ENCODE results near the gene IFNAR1.

Gene IFNAR1

GRCh38 chr21:33396436-33396835, 71.7 kb downstream of the IFNAR1 start:
- Mint-ChIP-seq H3K9me3 (no peaks in the 10 kb centered on the region), H3K4me1 (peaks cover 20% of the 10 kb centered on the region), H3K36me3 (no peaks in the 10 kb centered on the region), H3K27ac (no peak overlapping the region), H3K27me3 (peaks cover 93% of the 10 kb centered on the region), H3K4me3 (no peak overlapping the region)
- CTCF ChIA-PET = interaction anchor here (1.1 to 1.8 kb wide), 2 partner anchors 9 to 12 kb away, joined by 3 to 4 read pairs; no protein-coding TSS in a partner anchor
- no peak for DNase-seq

GRCh38 chr21:33396951-33397350, 72.2 kb downstream of the IFNAR1 start:
- peaks cover 23% of the 10 kb centered on the region for H3K4me1 Mint-ChIP-seq
- DNase-seq = no peak
- H3K27ac Mint-ChIP-seq = no peak overlapping the region

GRCh38 chr21:33397717-33398116, 72.9 kb downstream of the IFNAR1 start:
- H3K4me3 Mint-ChIP-seq = no peak overlapping the region
- CTCF ChIA-PET = no interaction called here
- peaks cover 93% of the 10 kb centered on the region for H3K27me3 Mint-ChIP-seq
- H3K9me3 Mint-ChIP-seq = no peaks in the 10 kb centered on the region
- no peak for DNase-seq
- H3K36me3 Mint-ChIP-seq = no peaks in the 10 kb centered on the region
- peaks cover 29% of the 10 kb centered on the region for H3K4me1 Mint-ChIP-seq
- H3K27ac Mint-ChIP-seq = no peak overlapping the region

More at GRCh38 chr21:33396951-33397350, 72.2 kb downstream of the IFNAR1 start:
- Mint-ChIP-seq H3K36me3 (no peaks in the 10 kb centered on the region), H3K27me3 (peaks cover 93% of the 10 kb centered on the region), H3K4me3 (no peak overlapping the region), H3K9me3 (no peaks in the 10 kb centered on the region)
- CTCF ChIA-PET = no interaction called here

- CTCF ChIA-PET = no interaction called here
- Mint-ChIP-seq H3K27me3 (peaks cover 89% of the 10 kb centered on the region), H3K4me1 (peaks cover 30% of the 10 kb centered on the region), H3K9me3 (no peaks in the 10 kb centered on the region), H3K27ac (no peak overlapping the region), H3K4me3 (no peak overlapping the region), H3K36me3 (no peaks in the 10 kb centered on the region)
- DNase-seq = no peak
Observed at GRCh38 chr21:33398361-33398760, 73.6 kb downstream of the IFNAR1 start.

- H3K4me3 Mint-ChIP-seq = no peak overlapping the region
- DNase-seq = no peak
- peak overlapping the region; percentile 37 for H3K27ac Mint-ChIP-seq
- H3K27me3 Mint-ChIP-seq = peaks cover 90% of the 10 kb centered on the region
- H3K9me3 Mint-ChIP-seq = no peaks in the 10 kb centered on the region
- peaks cover 13% of the 10 kb centered on the region for H3K36me3 Mint-ChIP-seq
- H3K4me1 Mint-ChIP-seq = peaks cover 55% of the 10 kb centered on the region
- CTCF ChIA-PET = no interaction called here
Observed at GRCh38 chr21:33401630-33401992, 76.8 kb downstream of the IFNAR1 start.

- Mint-ChIP-seq H3K4me3 (peak overlapping the region; percentile 76), H3K27ac (peak overlapping the region; percentile 77), H3K36me3 (peaks cover 15% of the 10 kb centered on the region), H3K27me3 (peaks cover 85% of the 10 kb centered on the region), H3K9me3 (no peaks in the 10 kb centered on the region), H3K4me1 (peaks cover 62% of the 10 kb centered on the region)
- CTCF ChIA-PET = interaction anchor here (0.6 to 0.9 kb wide), 2 partner anchors 204 to 275 kb away, joined by 3 read pairs; no protein-coding TSS in a partner anchor
- peak; percentile 35 for DNase-seq
Observed at GRCh38 chr21:33402001-33402979, 77.5 kb downstream of the IFNAR1 start.

GRCh38 chr21:33403128-33403785, 78.5 kb downstream of the IFNAR1 start, which contains the start of gene IFNGR2:
Gene IFNGR2 (plus strand): TSS chr21:33403413. CDS start chr21:33403544, 131 bp downstream.
- CTCF ChIA-PET = interaction anchor here (1.3 kb wide), 1 partner anchor 18 kb away, joined by 3 read pairs; no protein-coding TSS in a partner anchor
- Mint-ChIP-seq H3K27ac (peak within 1 kb of the TSS; percentile 83), H3K4me1 (peaks cover 63% of the 10 kb centered on the region), H3K9me3 (no peaks in the 10 kb centered on the region), H3K27me3 (peaks cover 76% of the 10 kb centered on the region), H3K36me3 (peaks cover 18% of the 10 kb centered on the region), H3K4me3 (peak within 1 kb of the TSS; percentile 94)
- DNase-seq = peak; percentile 60

- peaks cover 68% of the 10 kb centered on the region for H3K27me3 Mint-ChIP-seq
- CTCF ChIA-PET = interaction anchor here (1.3 kb wide), 1 partner anchor 18 kb away, joined by 3 read pairs; no protein-coding TSS in a partner anchor
- DNase-seq = peak; percentile 41
- no peaks in the 10 kb centered on the region for H3K9me3 Mint-ChIP-seq
- H3K36me3 Mint-ChIP-seq = peaks cover 23% of the 10 kb centered on the region
- peak overlapping the region; percentile 94 for H3K4me3 Mint-ChIP-seq
- peak overlapping the region; percentile 83 for H3K27ac Mint-ChIP-seq
- H3K4me1 Mint-ChIP-seq = peaks cover 60% of the 10 kb centered on the region
Observed at GRCh38 chr21:33403786-33404585, 79.2 kb downstream of the IFNAR1 start.

GRCh38 chr21:33406493-33406892, 81.7 kb downstream of the IFNAR1 start:
- Mint-ChIP-seq H3K36me3 (peaks cover 28% of the 10 kb centered on the region), H3K9me3 (no peaks in the 10 kb centered on the region), H3K4me1 (peaks cover 59% of the 10 kb centered on the region), H3K27ac (no peak overlapping the region), H3K27me3 (peaks cover 46% of the 10 kb centered on the region), H3K4me3 (no peak overlapping the region)
- CTCF ChIA-PET = interaction anchor here (0.7 to 1.4 kb wide), 2 partner anchors 21 to 46 kb away, joined by 3 read pairs; no protein-coding TSS in a partner anchor
- DNase-seq = no peak
